Mesenteric fat pad (tissue), 1 donor: ENCODE results near the gene EHBP1. TPM values are rescaled to one million over a fixed set of nuclear protein-coding genes. Genes with fewer than 3 reads are reported as not detected.
"Not testable (repeated sequence)": the region's sequence is repeated elsewhere in the genome, so short reads cannot be mapped to it uniquely, and the experiment has no call there.

ENCODE experiments used
- DNase-seq: peaks from one replicate; pipeline ENCODE4 v3.0.0-alpha.2; 2020; ENCODE audit warnings: low spot score
- total RNA-seq: library from RNA; stranded (reverse); fragmentation: NEBNext Ultra II Directional; extraction: Animal tissue kit (Norgen Biotek cat#: 25700); gene quantifications from one replicate; pipeline ENCODE4 v1.2.1, GENCODE V29; 2021
- donor health status: DM: yes; HTN: yes; CAD: no.

The EHBP1 gene
- total RNA-seq, 1 donor from 2014 or later, result 70.8 TPM

- DNase-seq, result no peak
Observed at GRCh38 chr2:62732262-62732777, 26.8 kb downstream of the EHBP1 start.

- no peak for DNase-seq
Observed at GRCh38 chr2:62733546-62733945, 28.0 kb downstream of the EHBP1 start.

DNA sequence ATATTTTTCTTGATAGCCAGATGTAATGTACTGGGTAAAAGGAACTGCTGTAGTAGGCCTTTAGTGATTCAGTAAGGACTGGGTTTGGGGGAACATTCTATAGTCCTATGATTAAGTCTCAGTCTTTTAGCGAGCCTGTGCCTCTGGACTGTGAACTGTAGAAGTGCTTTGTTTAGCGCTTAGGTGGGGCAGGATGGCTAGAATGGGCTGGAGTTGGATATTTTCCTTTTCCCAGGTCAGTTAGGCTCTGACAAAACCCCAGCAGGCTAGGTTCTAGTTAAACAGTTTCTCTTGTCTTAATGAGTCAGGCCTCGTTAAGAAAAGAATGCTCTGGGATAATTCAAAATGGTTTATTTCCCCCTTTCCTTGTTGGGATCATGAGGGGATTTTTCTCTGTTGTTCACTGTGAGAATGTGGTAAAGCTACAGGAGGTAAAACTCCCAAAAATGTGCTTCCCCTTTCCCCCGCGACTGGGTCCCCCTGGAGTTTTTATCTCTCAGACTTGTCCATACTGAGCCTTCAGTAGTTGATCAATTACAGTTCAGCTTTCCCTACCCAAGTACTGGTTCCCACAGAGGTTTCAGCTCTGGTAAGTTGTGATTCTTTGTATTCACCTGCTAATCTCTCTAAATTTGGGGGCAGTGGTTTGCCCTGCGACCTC lies 31.5 kb downstream of the EHBP1 start:
- DNase-seq, result no peak

DNA sequence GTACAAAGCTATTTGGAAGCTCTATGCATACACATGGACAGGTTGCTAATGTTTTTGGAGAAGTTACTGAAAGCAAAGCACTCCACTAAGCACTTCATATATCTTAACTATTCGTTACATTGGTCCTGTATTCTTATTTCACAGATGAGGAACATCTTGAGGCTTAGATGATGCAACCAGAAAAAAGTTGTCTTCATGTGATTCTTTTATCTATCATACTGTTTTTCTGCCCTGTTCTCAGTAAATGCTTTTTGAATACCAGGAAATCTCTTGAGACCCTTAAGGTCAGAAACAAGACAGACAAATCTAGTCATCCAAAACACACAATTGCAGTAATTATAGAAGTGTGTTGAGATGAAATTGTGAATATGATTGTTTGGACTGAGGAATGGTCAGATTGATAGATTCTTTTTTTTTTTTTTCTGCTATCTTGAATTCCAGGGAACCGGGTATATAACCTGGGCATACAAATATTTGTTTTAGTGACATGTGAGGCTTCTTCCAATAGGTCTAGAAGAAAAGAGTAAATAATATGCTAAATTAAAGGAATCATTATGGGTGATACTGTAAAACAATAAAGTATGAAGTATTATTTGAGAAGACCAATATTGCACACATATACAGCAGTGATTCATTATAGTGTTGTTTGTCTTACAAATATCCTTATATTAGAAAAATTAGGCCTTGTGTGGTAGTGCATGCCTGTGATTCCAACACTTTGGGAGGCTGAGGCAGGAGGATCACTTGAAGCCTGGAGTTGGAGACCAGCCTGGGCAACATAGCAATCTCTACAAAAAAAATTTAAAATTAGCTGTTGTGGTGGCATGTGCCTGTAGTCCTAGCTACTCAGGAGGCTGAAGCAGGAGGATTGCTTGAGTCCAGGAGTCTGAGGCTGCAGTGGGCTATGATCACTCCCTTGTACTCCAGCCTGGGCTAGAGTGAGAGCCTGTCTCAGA lies 33.7 kb downstream of the EHBP1 start:
- no peak for DNase-seq

DNA sequence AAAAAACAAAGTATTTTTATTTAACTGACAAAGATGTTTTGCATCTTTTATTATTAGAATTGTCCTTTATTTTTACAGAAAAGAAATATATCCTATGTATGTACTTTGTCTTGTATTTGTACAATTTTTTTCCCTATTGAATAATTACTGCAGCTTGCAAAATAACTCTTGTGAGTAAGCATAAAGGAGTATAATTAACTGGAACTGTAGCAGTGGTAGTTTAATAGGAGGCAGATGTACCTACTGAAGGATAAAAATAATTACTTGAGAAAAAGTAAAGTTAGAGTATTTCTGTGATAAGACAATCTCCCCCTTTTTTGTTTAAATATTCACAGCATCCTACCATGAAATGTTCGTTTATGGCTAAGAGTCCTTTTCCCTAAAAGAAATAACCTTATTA lies 34.7 kb downstream of the EHBP1 start:
- no peak for DNase-seq

GRCh38 chr2:62741127-62741526 lies 35.6 kb downstream of the EHBP1 start:
- DNase-seq, result no peak

- no peak for DNase-seq
Observed at GRCh38 chr2:62741954-62742722, 36.6 kb downstream of the EHBP1 start.

DNA sequence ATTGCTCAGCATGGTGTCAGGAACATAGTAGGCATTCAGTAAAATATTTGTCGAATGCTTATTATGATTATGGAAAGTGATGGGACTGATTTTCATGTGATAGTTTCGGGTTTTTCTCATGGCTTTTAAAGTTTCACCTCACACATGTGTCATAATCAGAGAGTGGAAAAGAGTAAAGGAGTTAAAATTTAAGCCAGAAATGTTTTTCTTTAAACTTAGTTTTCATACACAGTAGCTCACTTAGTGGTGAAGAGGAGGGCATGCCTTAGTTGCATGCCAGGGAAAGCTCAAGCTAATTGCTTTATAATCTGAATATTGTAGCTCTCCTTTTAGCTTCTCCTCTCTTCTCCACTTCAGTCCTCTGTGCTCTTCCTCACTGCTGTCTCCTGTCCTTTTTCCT lies 38.0 kb downstream of the EHBP1 start:
- no peak for DNase-seq

DNA sequence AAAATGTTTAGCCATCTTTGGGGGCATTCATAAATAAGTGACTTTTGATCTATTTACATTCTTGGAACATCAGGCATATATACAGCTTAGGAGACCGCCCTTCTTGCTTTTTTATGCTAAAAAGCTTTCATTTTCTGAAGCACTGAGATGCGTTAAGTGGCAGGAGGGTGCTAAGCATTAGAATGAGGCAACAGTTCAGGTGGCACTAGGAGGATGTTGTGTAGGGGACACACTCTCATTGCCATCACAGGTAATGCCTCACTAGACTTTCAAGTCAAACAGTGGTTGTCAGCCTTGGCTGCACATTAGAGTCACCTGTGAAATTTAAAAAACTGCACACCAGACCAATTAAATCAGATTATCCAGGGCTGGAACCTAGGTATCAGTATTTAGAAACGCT lies 39.1 kb downstream of the EHBP1 start:
- no peak for DNase-seq

DNA sequence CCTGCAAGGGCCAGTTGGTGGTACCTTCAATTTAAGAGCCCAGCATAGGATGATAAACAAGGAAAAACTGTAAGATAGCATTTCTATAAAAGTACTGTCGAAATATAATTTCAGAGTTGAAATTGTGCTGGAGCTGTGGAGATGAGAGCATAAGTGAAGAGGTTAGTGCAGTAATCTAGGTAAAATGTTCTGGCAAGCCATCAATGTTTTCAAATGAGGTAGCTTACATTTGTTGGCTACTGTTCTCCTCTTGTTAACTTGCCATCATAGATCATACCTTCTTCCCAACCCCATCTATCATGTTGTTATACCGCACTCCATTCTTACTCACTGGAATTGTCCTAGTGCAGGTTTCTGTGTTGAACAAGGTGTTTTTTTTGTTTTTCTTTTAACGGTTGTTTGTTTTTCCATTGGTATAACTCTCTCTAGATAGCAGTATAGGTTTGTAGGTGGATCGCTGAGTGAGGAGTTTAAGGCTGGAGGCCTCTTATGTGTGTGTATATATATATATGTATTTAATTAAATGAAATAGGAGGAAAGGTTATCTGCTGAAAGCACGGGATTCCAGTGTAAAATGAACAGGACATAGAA lies 40.5 kb downstream of the EHBP1 start:
- DNase-seq, result no peak

DNA sequence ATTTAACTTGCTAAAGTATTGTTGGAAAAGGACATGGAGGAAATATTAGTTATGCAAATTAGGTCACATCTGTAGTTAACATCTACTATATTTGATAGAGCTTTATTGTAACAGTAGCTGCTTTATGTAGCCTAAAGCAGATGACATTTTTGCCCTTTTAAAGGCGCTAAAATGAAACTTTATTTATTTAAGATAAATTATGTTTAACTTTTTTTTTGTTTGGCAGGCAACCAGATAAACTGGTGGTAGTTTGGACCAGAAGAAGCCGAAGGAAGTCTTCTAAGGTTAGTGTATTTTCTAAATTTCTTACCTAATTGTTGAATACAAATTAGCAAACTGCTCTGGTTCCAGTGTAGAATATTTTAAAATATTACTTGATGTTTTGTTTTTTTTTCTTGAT lies 41.7 kb downstream of the EHBP1 start:
- DNase-seq, result no peak

DNA sequence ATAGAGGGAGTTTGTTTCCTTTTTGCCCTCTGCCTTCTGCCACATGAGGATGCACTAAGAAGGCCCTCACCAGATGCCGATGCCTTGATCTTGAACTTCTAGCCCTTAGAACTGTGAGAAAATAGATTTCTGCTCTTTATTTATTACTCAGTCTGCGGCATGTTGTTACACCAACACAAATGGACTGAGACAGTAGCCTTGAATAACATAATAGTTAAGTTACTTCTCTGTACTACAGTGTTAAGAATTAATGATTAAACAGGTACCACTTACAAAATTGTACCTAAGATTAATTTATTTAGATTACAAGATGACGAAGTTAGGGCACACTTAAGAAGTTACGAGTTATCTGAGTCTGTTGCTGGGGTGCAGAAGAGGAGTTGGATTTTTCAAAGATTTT lies 42.4 kb downstream of the EHBP1 start:
- no peak for DNase-seq

DNA sequence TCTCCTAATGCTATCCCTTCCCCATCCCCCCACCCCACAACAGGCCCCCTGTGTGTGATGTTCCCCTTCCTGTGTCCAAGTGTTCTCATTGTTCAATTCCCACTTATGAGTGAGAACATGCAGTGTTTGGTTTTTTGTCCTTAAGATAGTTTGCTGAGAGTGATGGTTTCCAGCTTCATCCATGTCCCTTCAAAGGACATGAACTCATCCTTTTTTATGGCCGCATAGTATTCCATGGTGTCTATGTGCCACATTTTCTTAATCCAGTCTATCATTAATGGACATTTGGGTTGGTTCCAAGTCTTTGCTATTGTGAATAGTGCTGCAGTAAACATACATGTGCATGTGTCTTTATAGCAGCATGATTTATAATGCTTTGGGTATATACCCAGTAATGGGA lies 43.6 kb downstream of the EHBP1 start:
- DNase-seq, result not testable (repeated sequence)

- no peak for DNase-seq
Observed at GRCh38 chr2:62757029-62757428, 51.5 kb downstream of the EHBP1 start.

- DNase-seq, result no peak
Observed at GRCh38 chr2:62760026-62760425, 54.5 kb downstream of the EHBP1 start.

DNA sequence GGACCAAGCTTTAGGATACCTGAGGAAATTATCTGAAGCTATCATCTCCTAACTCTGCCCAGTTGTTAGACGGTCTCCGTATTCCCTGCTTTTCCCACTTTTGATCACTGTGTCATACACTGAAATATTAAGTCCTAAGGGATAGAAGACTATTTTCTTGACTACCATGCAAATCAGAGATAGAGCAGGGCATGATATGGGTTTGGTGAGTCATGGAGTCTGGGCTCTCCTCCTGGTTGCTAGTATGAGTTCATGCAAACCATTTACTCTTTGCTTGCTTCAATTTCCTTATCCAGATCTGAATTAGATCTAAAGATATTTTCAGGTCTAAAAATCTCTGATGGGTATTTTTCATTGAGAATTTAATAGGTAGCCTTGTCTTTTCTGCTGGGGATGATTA lies 55.0 kb downstream of the EHBP1 start:
- DNase-seq, result no peak

DNA sequence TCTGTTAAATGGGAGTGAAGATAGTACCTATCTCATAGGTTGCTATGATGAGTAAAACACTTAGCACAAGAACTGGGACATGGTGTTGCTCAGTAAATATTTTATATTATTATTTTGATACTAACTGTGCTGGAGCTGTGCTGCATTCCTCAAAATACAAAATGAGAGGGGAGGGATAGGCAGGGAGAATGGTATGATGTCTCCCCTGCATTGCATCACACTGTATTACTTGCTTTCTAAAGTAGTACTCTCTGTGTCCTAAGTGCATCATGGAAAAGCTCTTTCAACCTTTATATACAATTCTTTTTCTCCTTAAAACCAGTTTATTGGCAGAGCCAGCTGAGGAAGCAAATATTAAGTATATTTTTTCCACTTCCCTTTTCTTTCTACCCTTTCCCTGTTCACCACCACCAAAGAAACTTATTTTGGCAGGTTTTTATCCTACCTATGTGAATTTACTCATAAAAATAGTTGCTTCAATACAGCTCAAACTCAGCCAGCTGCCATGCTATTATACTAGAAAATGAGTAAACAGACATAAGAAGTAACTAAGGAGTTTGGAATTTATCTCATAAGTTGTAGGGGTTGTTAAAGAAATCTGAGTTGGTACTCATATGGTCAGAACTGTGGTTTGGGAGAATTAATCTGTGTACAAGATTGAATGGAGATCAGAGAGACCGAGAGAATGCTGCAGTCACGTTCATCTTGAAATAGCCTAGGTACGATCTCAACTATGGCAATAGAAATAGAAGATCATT lies 60.3 kb downstream of the EHBP1 start:
- DNase-seq, result no peak

- DNase-seq, result no peak
Observed at GRCh38 chr2:62768615-62769014, 63.1 kb downstream of the EHBP1 start.

DNA sequence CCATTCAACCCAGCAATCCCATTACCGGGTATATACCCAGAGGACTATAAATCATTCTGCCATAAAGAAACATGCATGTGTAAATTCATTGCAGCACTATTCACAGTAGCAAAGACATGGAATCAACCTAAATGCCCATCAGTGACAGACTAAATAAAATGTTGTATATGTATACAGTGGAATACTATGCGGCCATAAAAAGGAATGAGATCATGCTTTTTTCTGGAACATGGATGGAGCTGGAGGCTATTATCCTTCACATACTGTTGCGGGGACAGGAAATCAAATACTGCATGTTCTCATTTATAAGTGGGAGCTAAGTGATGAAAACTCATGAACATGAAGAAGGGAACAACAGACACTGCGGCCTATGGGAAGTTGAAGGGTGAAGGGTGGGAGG lies 65.1 kb downstream of the EHBP1 start:
- no peak for DNase-seq

DNA sequence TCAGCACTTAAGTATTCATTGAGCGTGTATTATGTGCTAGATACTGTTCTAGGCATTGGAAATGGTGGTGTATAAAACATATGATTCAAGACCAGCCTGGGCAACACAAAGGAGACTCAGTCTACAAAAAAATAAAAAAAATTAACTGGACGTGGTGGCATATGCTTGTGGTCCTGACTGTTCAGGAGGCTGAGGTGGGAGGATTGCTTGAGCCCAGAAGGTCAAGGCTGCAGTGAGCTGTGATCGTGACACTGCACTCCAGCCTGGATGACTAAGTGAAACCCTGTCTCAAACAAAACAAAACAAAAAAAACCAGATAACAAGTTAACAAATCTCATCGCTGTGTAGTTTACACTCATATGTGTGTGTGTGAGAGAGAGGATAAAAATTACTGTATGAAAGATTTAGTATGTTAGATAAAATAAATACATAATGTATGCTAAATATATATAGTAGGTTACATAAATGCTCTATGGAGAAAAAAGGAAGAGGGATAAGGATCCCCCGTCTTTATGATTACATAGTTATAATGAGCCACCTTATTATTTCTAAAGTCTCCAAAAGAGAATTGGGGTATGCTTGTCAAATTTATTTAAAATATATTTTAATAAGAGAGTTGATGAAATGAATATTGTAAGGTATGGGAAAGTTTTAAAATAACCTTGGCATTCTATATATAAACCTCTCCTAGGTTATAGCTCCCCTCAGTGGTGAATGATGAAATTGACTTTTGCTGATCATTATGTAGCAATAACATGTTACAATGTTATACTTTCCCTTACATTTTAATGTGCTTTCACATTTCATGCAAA lies 69.2 kb downstream of the EHBP1 start:
- DNase-seq, result no peak
